Fibroblast of lung (primary cell): ENCODE results near the gene MRS2. TPM values are rescaled to one million over a fixed set of nuclear protein-coding genes. Genes with fewer than 3 reads are reported as not detected.

ENCODE experiments used
- DNase-seq, 2 donors: peaks; one replicate each; pipeline versions ENCODE4 v3.0.0 to v3.0.0-alpha.2; 2010; ENCODE audit warnings: low read depth in 2 of 2
- H2AFZ ChIP-seq: 2 replicates; pipeline ENCODE4 v1.5.1; 2012; ENCODE audit warnings: low read length, control low read depth, inconsistent platforms
- H3K27ac ChIP-seq: 2 replicates; pipeline ENCODE4 v1.5.1; 2011; ENCODE audit warnings: low read length, control low read depth; ENCODE audit not compliant: insufficient read depth
- H3K27me3 ChIP-seq: 2 replicates; pipeline ENCODE4 v1.5.1; 2011; ENCODE audit warnings: mild to moderate bottlenecking, low read length; ENCODE audit not compliant: control insufficient read depth, insufficient read depth
- H3K36me3 ChIP-seq: 2 replicates; pipeline ENCODE4 v1.5.1; 2011; ENCODE audit warnings: low read length; ENCODE audit not compliant: control insufficient read depth, insufficient read depth
- H3K4me1 ChIP-seq: 2 replicates; pipeline ENCODE4 v1.5.1; 2011; ENCODE audit warnings: low read length; ENCODE audit not compliant: control insufficient read depth, insufficient read depth; ENCODE audit errors: extremely low read depth
- H3K4me2 ChIP-seq: 2 replicates; pipeline ENCODE4 v1.5.1; 2011; ENCODE audit warnings: low read length, control low read depth; ENCODE audit not compliant: insufficient read depth; ENCODE audit errors: extremely low read depth
- H3K4me3 ChIP-seq, 4 experiments: fragments of 200-600 bp in 1 of 4; sonication (generic) in 1 of 4; replicated peaks in 1 of 4; 2 replicates each; pipeline ENCODE4 v1.5.1; 2011 to 2016; ENCODE audit warnings: low read length in 4 of 4, low read depth in 3 of 4, mild to moderate bottlenecking in 3 of 4, control low read depth in 2 of 4, inconsistent platforms in 1 of 4, mixed read lengths in 1 of 4; ENCODE audit not compliant: insufficient read depth in 1 of 4; ENCODE audit errors: control extremely low read depth in 1 of 4
- H3K79me2 ChIP-seq: 2 replicates; pipeline ENCODE4 v1.5.1; 2012; ENCODE audit warnings: mild to moderate bottlenecking, low read length, inconsistent platforms; ENCODE audit not compliant: control insufficient read depth, insufficient read depth
- H3K9ac ChIP-seq: 2 replicates; pipeline ENCODE4 v1.5.1; 2011; ENCODE audit warnings: mild to moderate bottlenecking, low read length, control low read depth; ENCODE audit not compliant: insufficient read depth
- H3K9me3 ChIP-seq: 2 replicates; pipeline ENCODE4 v1.5.1; 2012; ENCODE audit warnings: low read depth, low read length; ENCODE audit not compliant: control insufficient read depth, insufficient read depth
- H4K20me1 ChIP-seq: 2 replicates; pipeline ENCODE4 v1.5.1; 2011; ENCODE audit warnings: low read length; ENCODE audit not compliant: control insufficient read depth, insufficient read depth; ENCODE audit errors: extremely low read depth
- CTCF ChIP-seq, 2 donors: IDR thresholded peaks in 1 of 2; conservative IDR thresholded peaks in 1 of 2; 1 replicate in 1 of 2; 2 replicates in 1 of 2; pipeline ENCODE4 v1.5.1; 2011 to 2012; ENCODE audit warnings: low read length in 2 of 2, control low read depth in 1 of 2, inconsistent platforms in 1 of 2, low read depth in 1 of 2, mild to moderate bottlenecking in 1 of 2
- EZH2 ChIP-seq: IDR thresholded peaks from 2 replicates; pipeline ENCODE4 v1.5.1; 2012; ENCODE audit warnings: low read length, control low read depth, mild to moderate bottlenecking; ENCODE audit errors: missing control alignments
- polyA plus RNA-seq, 2 donors: library from polyadenylated mRNA; depleted of rRNA in 1 of 2; stranded (reverse) in 1 of 2; unstranded in 1 of 2; fragments of >200 nt; gene quantifications; 2 replicates each; pipeline ENCODE4 v1.2.1, GENCODE V29; 2011 to 2012; ENCODE audit warnings: missing spikeins in 1 of 2
- total RNA-seq: library from RNA; depleted of rRNA; stranded (reverse); fragments of >200 nt; gene quantifications from 2 replicates; pipeline ENCODE4 v1.2.1, GENCODE V29; 2014

Gene MRS2
- total and polyA plus RNA-seq, 2 donors (not counting 1 experiment from before 2014, with no cell fraction given) = 12.6 to 19.9 TPM

DNA sequence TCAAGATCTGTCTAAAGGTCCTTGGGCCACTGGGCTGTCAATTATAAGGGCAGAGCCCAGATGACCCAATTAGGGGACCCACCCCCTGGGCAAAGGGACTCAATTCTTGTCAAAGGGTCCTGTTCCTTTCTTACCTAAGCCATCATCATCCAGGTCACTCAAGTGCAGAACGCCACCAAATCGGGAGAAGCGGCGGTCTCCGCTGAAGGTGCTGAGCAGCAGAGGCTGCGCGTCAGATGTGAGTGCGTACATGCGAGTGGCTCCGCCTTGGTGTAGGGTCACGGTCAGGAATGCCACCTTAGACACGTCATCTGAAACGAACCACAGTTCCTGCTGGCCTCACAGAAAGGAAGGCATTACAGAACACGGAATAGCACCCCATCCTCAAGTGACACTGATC is 34.2 kb downstream of the MRS2 start:
- Histone ChIP-seq H3K27ac (no peak overlapping the region), H3K36me3 (no peaks in the 10 kb centered on the region), H3K79me2 (no peaks in the 10 kb centered on the region), H3K4me3 (no peak overlapping the region), H3K9me3 (no peaks in the 10 kb centered on the region), H3K4me2 (no peak overlapping the region), H4K20me1 (no peaks in the 10 kb centered on the region), H3K4me1 (no peaks in the 10 kb centered on the region), H2AFZ (no peak overlapping the region), H3K27me3 (no peaks in the 10 kb centered on the region), H3K9ac (no peak overlapping the region)
- no peak for TF ChIP-seq CTCF (conservative IDR thresholded peaks at IDR 0.05 in 1 of 2, IDR thresholded peaks at IDR 0.05 in 1 of 2; ENCODE audit: low read depth in 1 of 2, low read length in 2 of 2)
- no peak for TF ChIP-seq EZH2
- DNase-seq = no peak

DNA sequence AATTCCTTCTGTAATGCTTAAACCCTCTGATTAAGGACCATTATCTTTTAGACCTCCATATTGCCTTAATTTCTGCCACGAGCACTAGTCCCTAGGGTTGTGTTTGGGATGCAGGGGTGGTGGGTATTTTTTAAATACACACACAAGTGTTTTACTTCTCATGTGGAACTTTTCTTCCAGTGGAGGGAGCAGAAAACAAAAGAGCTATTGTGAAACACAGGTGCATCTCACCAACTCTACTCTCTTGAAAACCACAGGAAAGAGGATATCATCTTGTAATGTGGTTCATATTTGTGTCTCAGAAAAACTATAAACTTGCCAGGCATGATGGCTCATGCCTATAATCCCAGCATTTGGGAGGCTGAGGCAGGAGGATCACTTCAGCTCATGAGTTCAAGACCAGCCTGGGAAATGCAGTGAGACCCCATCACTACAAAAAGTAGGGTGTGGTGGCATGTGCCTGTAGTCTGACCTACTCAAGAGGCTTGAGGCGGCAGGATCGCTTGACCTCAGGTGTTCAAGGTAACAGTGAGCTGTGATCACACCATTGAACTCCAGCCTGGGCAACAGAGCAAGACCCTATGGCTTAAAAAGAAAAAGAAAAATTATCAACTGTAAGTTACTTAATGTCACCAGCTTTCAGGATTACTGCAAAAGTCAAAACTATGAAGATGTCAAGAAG is 37.3 kb downstream of the MRS2 start:
- Histone ChIP-seq H3K9me3 (no peaks in the 10 kb centered on the region), H3K27me3 (no peaks in the 10 kb centered on the region), H3K36me3 (no peaks in the 10 kb centered on the region), H3K9ac (no peak overlapping the region), H3K4me1 (no peaks in the 10 kb centered on the region), H3K4me2 (no peak overlapping the region), H2AFZ (no peak overlapping the region), H3K79me2 (no peaks in the 10 kb centered on the region), H3K4me3 (no peak overlapping the region), H4K20me1 (no peaks in the 10 kb centered on the region), H3K27ac (no peak overlapping the region)
- DNase-seq = no peak
- no peak for TF ChIP-seq CTCF (conservative IDR thresholded peaks at IDR 0.05 in 1 of 2, IDR thresholded peaks at IDR 0.05 in 1 of 2; ENCODE audit: low read depth in 1 of 2, low read length in 2 of 2)
- no peak for TF ChIP-seq EZH2

- H3K4me2 ChIP-seq = no peak overlapping the region
- DNase-seq = no peak
- no peak overlapping the region for H3K4me3 ChIP-seq
- no peak overlapping the region for H3K27ac ChIP-seq
- no peaks in the 10 kb centered on the region for H4K20me1 ChIP-seq
- H3K27me3 ChIP-seq = no peaks in the 10 kb centered on the region
- no peaks in the 10 kb centered on the region for H3K79me2 ChIP-seq
- no peaks in the 10 kb centered on the region for H3K36me3 ChIP-seq
- no peak overlapping the region for H3K9ac ChIP-seq
- no peak for TF ChIP-seq CTCF (conservative IDR thresholded peaks at IDR 0.05 in 1 of 2, IDR thresholded peaks at IDR 0.05 in 1 of 2; ENCODE audit: low read depth in 1 of 2, low read length in 2 of 2)
- no peak for TF ChIP-seq EZH2
- H2AFZ ChIP-seq = no peak overlapping the region
- H3K9me3 ChIP-seq = no peaks in the 10 kb centered on the region
- H3K4me1 ChIP-seq = no peaks in the 10 kb centered on the region
Observed at GRCh38 chr6:24440897-24441598, 38.3 kb downstream of the MRS2 start.
